Dermis microvascular lymphatic vessel endothelial cell (primary cell): ENCODE results near the gene DNAH8. TPM values are rescaled to one million over a fixed set of nuclear protein-coding genes. Genes with fewer than 3 reads are reported as not detected.

ENCODE experiments used
- DNase-seq, 2 donors: peaks; one replicate each; pipeline versions ENCODE4 v3.0.0 to v3.0.0-alpha.2; 2010; ENCODE audit warnings: low read depth in 2 of 2
- total RNA-seq: library from RNA; depleted of rRNA; stranded (reverse); fragments of >200 nt; gene quantifications from 2 replicates; pipeline ENCODE4 v1.2.1, GENCODE V29; 2014

The DNAH8 gene
- total RNA-seq, 1 donor from 2014 or later, result not detected

DNA sequence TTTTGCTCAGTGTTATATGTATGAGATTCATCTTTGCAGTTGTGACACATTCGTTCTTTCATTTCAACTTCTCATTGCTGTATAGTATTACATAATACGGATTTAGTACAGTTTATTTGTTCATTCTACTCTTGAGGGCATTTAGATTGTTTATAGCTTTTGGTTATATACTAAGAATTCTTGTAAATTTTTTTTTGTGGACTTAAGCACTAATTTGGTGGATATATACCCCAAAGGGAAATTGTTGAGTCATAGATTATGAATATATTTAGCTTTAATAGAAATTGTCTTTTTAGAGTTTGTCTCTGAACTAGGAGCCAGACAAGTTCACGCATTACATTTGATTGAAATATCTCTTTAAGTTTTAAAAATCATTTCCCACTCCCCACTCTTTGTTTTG lies 79.6 kb downstream of the DNAH8 start:
- DNase-seq, result no peak

- DNase-seq, result peak in 1 of 2 donors; percentile 33
Measured at GRCh38 chr6:38796006-38796405, 80.9 kb downstream of the DNAH8 start.

DNA sequence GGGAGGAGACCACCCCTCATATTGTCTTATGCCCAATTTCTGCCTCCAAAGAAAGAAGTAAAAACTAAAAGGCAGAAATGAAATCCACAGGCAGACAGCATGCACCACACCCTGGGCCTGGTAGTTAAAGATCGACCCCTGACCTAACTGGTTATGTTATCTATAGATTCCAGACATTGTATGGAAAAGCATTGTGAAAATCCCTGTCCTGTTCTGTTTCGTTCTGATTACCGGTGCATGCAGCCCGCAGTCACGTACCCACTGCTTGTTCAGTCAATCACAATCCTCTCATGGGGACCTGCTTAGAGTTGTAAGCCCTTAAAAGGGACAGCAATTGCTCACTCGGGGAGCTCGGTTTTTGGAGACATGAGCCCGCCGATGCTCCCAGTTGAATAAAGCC lies 81.3 kb downstream of the DNAH8 start:
- DNase-seq, result peak in 1 of 2 donors; percentile 23

DNA sequence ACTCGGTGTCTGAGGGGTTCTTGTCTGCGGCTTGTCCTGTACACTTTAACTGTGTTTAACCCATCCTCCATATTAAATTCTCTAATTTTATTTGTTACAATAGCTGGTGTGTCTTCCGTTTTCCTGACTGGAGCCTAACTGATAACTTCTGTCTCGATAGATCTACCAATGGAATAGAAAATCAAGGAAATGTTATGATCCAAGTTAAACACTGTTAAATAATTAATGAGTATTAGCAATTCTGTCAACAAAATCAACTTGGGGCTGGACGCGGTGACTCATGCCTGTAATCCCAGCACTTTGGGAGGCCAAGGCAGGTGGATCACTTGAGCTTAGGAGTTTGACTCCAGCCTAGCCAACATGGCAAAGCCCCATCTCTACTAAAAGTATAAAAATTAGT lies 81.7 kb downstream of the DNAH8 start:
- peak in 1 of 2 donors; percentile 52 for DNase-seq

- DNase-seq, result no peak
Measured at GRCh38 chr6:38797391-38797790, 82.3 kb downstream of the DNAH8 start.

- no peak for DNase-seq
Measured at GRCh38 chr6:38799529-38800184, 84.5 kb downstream of the DNAH8 start.

DNA sequence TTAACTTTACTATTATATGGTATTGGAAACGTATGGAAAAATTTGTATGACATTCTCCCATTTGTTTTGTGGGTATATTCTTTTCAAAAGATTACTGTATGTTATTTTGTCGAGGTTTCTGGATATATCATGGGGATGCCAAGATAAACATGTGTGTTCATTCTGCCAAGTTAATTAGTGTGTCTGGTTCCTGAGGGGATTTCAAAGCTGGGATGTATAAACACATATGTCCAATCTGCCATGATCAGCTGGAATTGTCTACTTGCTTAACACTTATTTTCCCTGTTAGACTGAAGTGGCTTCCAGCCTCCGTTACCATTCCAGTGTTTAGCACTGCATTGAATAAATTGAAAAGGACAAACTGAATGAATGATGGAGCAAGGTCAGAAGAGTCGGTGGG lies 86.2 kb downstream of the DNAH8 start:
- no peak for DNase-seq

DNA sequence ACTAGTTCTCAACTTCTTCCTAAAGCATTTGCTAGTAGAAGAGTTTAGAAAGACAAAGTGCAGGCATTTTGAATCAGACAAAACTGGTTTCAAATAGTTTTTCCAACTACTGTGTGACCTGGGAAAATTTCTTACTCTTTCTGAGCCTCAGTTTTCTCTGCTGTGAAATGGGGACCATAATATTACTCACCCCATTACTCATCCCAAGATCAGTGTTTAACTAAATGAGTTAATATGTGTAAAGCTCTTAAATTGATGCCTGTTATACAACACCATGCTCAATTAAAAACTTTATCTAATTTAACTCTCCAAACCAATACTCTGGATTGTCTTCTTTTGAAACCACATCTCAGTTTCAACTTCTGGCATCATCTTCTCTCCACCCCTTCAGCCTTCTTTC lies 87.4 kb downstream of the DNAH8 start:
- DNase-seq, result no peak

- no peak for DNase-seq
Measured at GRCh38 chr6:38803129-38803528, 88.0 kb downstream of the DNAH8 start.

- no peak for DNase-seq
Measured at GRCh38 chr6:38804358-38804757, 89.2 kb downstream of the DNAH8 start.

GRCh38 chr6:38805127-38805655 lies 90.1 kb downstream of the DNAH8 start:
- DNase-seq, result peak; percentile 11 to 51

GRCh38 chr6:38805692-38806091 lies 90.6 kb downstream of the DNAH8 start:
- peak in 1 of 2 donors; percentile 35 for DNase-seq

DNA sequence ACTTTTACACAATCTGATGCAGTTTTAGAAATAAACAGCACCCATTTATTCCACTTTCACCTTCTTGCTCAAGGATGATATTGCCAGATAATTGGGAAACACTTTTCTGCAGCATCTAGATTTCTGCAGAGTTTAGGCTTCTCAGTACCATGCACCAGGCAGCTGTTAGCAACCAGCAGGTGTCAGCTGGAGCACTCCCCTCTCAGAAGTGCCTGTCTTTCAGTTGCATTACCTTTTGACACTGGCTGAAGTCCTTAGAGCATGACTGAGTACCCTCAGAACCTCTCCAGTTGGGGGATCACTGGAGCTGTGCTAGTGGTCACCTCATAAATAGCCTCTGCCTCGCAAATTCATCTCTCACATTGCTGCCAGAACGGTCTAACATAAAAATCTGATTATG lies 91.2 kb downstream of the DNAH8 start:
- no peak for DNase-seq

DNA sequence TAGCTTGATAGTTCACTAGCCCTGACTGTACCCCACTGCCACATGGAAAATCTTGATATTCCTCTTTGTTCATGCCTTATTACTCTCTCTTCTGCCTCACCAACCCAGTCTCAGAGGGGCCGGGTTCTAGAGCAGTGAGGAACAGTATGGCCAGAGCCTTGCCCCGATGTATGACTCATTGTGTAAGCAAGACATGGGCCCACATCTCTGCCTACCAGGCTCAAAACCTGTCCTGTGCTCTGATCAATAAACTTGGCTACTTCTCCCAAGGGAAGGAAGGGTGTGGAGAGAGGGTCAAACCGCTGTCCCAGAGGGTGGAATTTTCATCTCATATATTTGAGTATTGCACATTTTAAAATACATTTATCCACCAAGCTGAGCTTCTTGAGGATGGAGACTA lies 91.7 kb downstream of the DNAH8 start:
- no peak for DNase-seq

- DNase-seq, result no peak
Measured at GRCh38 chr6:38808039-38808438, 92.9 kb downstream of the DNAH8 start.

GRCh38 chr6:38813041-38813823 lies 98.1 kb downstream of the DNAH8 start:
- DNase-seq, result peak in 1 of 2 donors; percentile 49

GRCh38 chr6:38814761-38815160 lies 99.7 kb downstream of the DNAH8 start:
- DNase-seq, result no peak

- no peak for DNase-seq
Measured at GRCh38 chr6:38815250-38815649, 100.1 kb downstream of the DNAH8 start.

- no peak for DNase-seq
Measured at GRCh38 chr6:38818691-38819090, 103.6 kb downstream of the DNAH8 start.

DNA sequence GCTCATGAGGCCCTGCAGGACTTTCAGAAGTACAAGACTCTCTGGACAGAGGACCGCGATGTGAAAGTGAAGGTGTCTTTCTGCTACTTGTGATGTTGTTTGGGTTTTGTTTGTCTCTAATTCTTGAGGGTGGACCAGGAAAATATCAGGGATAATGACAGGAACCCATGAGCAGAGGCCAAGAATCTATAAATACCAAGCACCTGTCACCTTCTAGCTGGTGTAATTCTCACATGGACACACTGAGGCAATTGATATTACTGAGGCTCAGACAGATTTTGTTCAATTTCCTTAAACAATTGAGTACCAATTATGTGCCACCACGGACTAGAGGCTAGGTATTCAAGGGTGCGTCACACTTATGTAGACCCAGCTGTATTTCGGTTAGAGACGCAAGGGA lies 107.9 kb downstream of the DNAH8 start:
- DNase-seq, result no peak

DNA sequence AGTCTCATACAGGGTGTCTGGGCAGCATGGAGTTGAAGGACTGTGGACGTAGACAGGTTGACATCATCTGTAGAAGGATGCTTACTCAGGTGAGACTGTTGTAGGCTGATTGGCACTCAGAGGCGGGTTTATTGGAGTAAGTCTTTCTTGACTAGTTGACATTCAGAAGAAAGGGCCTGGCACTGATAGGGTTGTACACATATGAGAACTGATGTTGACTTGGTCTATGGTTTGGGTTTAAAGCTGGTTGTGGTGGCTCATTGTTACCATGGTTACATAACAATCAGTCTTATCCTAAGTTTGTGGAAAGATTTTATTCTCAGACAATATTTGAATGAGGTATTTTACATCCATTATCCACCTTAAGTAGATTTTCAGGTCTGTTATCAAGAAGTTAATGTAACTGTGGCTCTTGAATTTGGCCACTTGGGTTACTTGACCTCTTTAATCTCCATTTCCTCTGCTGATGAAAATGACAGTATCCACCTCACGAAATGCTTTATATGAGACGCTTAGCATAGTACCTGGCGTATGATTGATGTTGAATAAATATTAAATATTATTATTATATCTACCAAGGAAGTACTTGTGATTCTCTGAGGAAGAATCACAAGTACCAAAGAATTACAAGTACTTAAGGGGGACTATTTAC lies 109.3 kb downstream of the DNAH8 start:
- DNase-seq, result no peak

GRCh38 chr6:38827024-38827423 lies 111.9 kb downstream of the DNAH8 start:
- no peak for DNase-seq
